Activated naive CD4-positive, alpha-beta T cell (primary cell): ENCODE results near the gene ZNF701.
"Not testable (repeated sequence)": the region's sequence is repeated elsewhere in the genome, so short reads cannot be mapped to it uniquely, and the experiment has no call there.

ENCODE experiments used
- DNase-seq, 4 experiments: peaks; one replicate each; lab custom pipeline; 2025; lab: John Stamatoyannopoulos, UW

ZNF701 gene

DNA sequence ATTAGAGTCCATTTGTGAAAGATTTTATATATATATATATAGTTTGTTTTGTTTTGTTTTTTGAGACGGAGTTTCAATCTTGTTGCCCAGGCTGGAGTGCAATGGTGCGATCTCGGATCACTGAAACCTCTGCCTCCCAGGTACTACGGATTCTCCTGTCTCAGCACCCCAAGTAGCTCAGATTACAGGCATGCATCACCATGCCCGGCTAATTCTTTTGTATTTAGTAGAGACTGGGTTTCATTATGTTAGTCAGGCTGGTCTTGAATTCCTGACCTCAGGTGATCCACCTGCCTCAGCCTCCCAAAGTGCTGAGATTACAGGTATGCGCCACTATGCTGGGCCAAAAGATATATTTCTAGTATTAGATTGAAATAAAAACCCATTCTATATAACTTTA lies 4.0 kb upstream of the ZNF701 start:
- no peak for DNase-seq

DNA sequence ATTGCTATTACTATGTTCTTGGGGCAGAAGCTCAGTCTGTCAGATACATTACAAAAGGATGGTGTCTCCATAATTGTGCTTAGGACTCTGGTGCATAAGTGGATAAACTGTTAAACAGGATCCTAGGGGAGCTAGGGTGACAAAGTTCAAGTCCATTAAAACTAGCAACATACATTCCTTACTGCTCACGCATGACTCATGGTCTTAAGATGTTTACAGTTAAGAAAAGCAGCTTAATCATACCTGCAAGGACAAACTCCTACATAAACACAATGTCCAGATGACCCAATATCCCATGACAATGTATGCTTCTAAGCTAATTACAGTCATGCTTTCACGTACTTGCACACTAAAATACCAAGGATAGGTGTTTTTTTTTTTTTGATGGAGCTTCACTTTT lies 3.5 kb upstream of the ZNF701 start:
- no peak for DNase-seq

DNA sequence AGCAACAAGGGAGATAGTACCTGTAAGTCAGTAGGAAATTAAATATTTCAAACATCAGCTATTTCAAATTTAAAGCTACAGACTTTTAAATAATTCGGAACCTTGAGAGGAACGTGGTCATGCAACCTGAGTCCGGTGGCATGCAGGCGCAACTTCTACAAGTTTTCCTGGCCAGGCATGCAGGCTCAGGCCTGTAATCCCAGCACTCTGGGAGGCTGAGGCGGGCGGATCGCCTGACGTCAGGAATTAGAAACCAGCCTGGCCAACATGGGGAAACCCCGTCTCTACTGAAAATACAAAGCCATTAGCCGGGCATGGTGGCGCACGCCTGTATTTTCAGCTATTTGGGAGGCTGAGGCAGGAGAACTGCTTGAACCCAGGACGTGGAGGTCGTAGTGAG lies 2.2 kb upstream of the ZNF701 start:
- no peak for DNase-seq

DNA sequence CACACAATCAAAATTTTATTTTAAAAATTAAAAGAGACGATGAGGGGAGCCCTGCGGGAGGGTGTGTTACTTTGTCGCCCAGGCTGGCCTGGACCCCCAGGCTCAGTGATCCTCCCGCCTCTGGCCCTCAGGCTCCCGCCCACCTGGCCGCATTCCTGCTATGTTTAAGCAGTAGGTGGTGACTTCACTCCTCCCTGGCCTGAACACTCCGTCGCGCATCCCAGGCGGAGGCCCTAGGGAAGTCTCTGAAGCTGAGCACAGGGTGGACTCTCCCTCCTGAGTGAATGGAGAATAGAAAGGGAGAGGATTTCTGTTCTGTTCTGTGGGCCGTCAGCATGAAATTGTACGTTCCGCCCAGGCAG lies 468 bp upstream of the ZNF701 start:
- not testable (repeated sequence) for DNase-seq

DNA sequence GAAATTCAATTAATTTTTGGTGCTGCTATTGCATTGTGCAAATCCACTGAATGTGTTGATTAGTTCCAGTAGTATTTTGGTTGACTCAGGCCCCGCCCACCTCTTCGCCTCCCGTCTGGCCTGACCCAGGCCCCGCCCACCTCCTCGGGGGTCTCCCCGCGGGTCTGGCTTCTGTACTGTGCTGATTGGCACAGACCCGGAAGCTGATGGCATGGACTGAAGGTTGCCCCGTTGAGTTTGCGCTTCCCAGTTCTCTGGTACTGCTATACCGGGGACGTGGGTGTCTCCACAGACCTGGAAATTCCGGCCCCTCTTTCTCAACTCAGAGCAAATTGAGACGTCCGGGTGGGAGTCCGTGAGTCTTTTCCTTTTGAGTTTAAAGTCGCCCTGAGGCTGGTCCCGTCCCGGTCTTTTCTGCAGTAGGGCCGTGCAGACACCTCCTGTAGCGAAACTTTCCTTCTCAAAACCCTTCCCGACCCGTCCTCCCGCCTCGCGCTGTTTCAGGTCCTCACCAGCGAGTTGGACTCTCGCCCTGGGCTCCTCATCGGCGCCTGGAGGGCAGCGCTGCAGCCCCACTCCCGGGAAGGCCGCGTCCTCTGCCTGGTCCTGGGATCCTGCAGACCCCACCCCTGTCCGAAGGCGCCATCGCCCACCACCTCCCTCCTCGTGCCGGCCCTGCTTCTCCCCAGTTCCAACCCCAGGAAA lies 14.8 kb downstream of the ZNF701 start:
- no peak for DNase-seq

DNA sequence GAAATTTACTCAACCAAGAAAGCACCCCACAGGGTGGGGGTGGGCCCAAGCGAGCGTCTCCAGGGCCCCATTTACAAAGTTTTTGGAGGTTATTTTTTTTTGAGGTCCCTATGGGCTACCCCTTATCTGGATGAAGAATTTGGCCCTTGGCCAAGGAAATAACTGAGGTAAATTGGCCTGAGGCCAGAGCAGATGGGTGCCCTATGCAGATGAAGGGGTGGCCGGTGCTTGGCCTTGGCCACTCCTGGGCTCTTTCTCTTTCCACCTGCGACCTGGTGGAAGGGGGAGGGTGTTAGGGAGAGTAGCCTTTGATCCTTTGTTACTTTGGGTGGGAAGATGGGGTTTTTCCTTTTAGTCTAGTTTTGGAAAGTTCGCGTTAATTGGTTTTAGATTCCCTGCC lies 15.5 kb downstream of the ZNF701 start:
- no peak for DNase-seq

DNA sequence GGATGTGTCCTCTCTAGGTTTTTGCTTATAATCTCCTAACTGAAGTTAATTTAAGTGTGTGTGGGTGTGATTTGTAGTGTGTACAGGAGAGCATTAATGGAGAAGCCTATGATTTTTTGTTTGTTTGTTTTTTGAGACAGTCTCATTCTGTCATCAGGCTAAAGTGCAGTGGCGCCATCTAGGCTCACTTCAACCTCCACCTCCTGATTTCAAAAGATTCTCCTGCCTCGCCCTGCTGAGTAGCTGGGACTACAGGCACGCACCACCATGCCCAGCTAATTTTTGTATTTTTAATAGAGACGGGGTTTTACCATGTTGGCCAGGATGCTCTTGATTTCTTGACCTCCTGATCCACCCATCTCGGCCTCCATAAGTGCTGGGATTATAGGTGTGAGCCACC lies 20.6 kb downstream of the ZNF701 start:
- no peak for DNase-seq

DNA sequence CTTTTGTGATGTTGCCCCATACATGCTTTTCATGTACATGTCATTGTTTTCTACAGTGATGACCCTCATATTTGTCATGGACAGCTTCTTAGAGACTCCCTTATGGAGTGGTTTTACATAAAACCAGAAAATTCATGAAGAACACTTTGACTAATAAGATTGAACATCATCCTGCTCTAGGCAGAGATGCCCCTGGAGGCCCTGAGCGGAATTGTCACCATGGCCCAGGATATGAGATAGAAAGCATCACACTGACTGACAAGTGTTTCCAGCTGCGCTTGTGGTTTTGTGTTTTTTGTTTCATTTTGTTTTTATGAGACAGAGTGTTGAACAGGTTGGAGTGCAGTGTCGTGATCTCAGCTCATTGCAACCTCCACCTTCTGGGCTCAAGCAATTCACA lies 22.2 kb downstream of the ZNF701 start:
- DNase-seq: no peak

DNA sequence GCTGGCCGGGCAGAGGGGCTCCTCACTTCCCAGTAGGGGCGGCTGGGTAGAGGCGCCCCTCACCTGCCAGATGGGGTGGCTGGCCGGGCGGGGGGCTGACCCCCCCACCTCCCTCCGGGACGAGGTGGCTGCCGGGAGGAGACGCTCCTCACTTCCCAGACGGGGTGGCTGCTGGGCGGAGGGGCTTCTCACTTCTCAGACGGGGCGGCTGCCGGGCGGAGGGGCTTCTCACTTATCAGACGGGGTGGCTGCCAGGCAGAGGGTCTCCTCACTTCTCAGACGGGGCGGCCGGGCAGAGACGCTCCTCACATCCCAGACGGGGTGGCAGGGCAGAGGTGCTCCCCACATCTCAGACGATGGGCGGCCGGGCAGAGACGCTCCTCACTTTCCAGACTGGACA lies 23.4 kb downstream of the ZNF701 start:
- DNase-seq: not testable (repeated sequence)

DNA sequence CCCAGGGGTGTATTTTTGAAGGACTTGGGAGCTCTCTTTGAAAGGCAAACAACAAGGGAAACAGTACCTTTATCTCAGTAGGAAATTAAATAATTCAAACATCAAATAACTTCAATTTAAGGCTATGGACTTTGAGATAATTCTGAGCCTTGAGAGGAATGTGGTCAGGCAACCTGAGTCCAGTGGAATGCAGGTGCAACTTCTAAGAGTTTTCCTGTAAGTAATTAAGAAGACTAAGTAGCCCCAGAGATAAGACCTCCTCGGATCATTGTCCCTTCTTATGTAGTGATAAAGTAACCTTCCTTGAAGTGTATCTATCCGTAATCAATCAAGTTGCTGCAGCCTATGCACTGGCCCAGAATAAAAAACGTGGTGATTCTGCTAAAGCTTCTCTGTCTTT lies 29.2 kb downstream of the ZNF701 start:
- DNase-seq: no peak

DNA sequence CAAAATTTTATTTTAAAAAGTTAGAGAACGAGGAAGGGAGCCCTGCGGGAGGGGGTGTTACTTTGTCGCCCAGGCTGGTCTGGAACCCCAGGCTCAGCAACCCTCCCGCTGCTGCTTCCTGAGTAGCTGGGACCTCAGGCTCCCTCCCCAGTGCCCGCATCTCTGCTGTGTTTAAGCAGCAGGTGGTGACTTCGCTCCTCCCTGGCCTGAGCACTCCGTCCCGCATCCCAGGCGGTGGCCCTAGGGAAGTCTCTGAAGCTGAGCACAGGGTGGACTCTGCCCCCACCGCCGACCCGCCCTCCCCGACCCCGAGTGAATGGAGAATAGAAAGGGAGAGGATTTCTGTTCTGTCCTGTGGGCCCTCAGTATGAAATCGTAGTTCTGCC lies 30.5 kb downstream of the ZNF701 start:
- DNase-seq: peak in 1 of 4 experiments; percentile 25

DNA sequence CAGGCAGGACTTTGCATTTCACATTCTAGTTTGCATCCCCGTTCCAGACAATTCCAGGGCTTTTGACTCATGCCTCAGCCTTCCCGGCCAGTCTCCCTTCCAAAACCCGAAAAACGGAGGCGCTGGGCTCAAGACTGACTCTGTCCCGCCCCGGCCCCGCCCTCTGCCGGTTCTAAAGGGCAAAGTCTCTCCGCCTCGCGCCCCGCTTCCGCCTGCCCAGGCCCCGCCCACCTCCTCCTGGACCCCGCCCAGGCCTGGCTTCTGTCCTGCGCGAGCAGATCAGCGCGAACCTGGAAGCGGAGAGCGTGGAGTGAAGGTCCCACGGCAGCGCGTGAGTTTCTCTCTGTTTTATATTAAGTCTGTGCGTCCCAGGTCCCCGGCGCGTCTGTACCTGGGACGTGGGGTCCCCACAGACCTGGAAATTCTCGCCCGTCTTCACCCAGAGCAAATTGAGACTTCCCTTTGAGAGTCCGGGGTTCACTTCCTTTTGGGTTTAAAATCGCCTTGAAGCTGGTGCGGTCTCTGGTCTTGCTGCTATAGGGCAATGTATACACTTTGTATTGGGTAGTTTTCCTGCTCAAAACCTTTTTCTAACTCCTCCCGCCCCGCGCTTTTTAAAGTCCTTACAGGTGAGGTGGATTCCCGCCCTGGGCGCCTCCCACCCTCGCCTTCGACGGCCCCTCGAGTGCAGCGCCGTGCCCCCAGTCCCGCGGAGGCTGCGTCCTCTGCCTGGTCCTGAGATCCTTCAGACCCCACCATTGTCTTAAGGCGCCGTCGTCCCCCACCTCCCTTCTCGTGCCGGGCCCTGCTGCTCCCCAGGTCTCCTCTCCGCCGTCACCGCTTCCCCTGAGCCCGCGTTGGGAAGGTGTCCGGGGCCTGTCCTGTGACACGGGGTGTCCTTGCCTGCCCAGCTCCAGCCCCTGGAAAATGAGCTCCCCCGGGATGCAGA lies 31.2 kb downstream of the ZNF701 start:
- DNase-seq: peak; percentile 58 to 94 (median 86)

DNA sequence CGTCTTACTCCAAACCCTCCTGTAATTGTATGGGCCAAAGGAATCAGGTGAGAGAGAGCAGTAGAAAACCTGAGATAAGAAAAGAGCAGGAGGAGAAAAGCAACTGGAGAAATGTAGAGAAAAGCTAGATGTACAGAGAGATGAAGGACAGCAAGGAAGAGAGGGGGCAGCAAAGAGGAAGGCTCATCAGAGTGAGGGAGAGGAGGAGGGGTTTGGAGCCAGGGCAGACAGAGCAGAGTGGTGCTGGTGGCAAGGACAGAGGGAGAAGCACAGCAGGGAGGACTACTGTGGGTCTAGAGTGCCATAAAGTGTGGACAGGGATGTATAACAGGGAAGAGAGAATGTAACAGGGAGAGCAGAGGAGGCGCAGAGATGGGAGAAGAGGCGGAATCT lies 31.9 kb downstream of the ZNF701 start:
- not testable (repeated sequence) for DNase-seq

DNA sequence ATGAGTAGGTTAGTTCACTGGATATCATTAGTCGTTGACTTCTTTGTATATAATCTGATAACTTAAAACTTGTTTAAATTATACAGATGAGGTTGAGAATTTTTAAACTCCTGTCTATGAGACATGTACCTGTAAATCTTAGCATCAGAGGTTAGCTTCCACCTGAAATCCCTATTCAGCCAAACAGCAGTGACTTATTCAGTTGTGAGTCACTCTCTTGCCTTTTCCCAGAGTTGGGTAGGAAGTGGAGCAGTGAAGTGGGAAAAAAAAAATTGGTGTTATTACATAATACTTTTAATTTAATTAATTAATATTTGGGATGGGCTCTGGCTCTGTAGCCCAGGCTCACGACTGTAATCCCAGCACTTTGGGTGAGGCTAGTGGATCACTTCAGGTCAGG lies 32.9 kb downstream of the ZNF701 start:
- DNase-seq: no peak

DNA sequence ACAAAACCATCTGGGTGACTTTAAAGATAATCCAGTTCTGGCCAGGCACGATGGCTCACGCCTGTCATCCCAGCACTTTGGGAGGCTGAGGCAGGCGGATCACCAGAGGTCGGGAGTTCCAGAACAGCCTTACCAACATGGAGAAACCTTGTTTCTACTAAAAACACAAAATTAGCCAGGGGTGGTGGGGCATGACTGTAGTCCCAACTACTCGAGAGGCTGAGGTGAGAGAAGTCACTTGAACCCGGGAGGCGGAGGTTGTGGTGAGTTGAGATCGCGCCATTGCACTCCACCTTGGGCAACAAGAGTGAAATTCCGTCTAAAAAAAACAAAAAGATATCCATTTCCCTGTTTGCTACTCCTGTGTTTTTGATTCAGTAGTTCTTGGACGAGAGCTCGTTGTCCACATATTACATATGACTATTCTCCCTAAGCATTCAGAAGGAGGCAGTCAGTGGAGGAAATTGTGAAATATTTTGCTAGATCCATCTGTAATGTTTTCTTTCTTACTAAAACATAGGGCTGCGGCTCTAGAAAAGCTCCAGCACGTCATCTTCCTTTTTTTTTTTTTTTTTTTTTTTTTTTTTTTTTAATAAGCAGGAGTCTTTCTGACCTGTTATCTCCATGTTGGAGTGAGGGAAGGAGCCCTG lies 33.6 kb downstream of the ZNF701 start:
- no peak for DNase-seq

DNA sequence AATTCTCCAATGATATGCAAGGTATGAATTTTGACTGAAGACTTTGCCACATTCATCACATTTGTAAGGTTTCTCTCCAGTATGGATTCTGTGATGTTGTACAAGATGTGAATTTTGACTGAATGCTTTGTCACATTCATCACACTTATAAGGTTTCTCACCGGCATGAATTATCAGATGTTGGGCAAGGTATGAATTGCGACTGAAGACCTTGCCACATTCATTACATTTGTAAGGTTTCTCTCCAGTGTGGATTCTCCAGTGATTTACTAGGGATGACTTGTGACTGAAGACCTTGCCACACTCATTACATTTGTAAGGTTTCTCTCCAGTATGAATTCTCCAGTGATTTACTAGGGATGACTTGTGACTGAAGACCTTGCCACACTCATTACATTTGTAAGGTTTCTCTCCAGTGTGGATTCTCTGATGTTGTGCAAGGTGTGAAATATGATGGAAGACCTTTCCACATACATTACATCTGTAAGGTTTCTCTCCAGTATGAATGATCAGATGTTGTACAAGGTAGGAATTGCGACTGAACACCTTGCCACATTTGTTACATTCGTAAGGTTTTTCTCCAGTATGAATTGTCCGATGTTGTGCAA lies 43.3 kb downstream of the ZNF701 start:
- DNase-seq: no peak

DNA sequence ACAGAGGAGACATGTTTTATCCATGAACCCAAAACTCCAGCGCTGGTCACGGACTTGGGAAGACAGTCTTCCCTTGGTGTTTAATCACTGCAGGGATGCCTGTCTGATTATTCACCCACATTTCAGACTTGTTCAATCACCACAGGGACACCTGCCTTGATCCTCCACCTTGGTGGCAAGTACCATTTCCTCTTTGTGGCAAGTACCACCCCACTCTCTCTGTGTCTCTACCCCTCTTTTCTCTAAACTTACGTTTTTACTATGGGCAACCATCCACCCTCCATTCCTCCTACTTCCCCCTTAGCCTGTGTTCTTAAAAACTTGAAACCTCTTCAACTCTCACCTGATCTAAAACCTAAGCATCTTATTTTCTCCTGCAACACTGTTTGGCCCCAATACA lies 51.3 kb downstream of the ZNF701 start:
- no peak for DNase-seq

DNA sequence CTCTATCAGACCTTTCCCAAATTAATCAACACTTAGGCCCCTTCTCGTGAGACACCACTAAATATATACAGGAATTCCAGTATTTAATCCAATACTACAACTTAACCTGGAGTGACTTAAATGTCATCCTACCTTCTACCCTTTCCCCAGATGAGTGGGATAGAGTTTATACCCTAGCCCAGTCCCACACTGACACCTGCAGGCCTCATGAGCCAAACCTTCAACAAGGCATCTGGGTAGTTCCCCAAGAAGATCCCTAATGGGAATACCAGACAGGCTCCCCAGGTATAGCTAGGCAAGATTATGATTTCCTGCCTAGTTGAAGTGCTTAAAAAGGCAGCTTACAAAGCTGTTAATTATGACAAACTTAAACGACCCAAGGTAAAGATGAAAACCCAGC lies 52.2 kb downstream of the ZNF701 start:
- DNase-seq: no peak

DNA sequence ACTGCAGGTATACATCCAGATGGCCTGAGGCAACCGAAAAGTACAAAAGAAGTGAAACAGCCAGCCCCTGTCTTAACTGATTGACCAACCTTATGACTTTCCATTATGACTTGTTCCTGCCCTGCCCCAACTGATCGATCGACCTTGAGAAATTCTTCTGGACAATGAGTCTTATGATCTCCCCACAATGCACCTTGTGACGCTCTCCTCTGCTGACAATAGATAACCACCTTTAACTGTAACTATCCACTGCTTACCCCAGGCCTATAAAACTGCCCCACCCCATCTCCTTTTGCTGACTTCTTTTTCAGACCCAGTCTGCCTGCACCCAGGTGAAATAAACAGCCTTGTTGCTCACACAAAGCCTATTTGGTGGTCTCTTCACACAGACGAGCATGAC lies 56.8 kb downstream of the ZNF701 start:
- DNase-seq: no peak

DNA sequence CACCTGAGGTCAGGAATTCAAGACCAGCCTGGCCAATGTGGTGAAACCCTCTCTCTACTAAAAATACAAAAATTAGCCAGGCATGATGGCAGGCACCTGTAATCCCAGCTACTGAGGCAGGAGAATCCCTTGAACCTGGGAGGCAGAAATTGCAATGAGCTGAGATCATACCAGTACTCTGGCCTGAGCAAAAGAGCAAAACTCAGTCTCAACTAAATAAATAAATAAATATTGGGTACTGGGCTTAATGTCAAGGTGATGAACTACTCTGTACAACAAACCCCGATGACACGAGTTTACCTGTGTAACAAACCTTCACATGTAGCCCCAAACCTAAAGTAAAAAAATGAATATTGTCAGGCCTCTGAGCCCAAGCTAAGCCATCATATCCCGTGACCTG lies 57.4 kb downstream of the ZNF701 start:
- not testable (repeated sequence) for DNase-seq

DNA sequence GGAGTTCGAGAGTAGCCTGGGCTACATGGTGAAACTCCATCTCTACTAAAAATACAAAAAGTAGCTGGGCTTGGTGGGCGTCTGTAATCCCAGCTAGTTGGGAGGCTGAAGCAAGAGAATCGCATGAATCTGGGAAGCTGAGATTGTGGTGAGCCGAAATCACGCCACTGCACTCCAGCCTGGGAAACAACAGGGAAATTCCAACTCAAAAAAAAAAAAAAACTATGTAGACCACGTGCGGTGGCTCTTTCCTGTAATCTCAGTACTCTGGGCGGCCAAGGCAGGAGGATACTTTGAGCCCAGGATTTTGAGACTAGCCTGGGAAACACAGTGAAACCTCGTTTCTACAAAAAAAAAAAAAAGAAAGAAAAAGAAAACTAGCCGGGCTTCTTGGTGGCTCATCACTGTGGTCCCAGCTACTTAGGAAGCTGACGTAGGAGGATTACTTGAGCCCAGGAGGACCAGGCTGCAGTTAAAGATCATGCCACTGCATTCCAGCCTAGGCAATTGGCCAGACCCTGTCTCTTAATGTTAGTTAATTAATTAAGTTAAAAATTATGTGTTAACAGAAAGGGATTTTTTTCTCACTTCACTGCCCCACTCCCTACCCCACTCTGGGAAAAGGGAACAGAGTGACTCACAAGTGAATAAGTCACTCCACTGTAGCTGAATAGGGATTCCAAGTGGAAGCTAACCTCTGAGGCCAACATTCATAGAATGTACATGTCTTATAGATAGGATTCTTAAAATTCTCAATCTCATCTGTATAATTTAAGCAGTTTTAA lies 65.9 kb downstream of the ZNF701 start:
- DNase-seq: no peak
